Karpas-422 (cell line): ENCODE results near the gene CNTNAP2. TPM values are rescaled to one million over a fixed set of nuclear protein-coding genes. Genes with fewer than 3 reads are reported as not detected.

Experiments used
- DNase-seq: peaks from one replicate; pipeline ENCODE4 v3.0.0-alpha.2; 2015
- H2AFZ ChIP-seq: fragments of 200-600 bp; sonication (generic); 2 replicates; pipeline ENCODE4 v1.6.1; 2014; ENCODE audit warnings: antibody characterized with exemption, low read length, mixed read lengths
- H3K27ac ChIP-seq: fragments of 200-600 bp; sonication (generic); 2 replicates; pipeline ENCODE4 v1.5.1; 2014; ENCODE audit warnings: mild to moderate bottlenecking, low read length, moderate library complexity
- H3K27me3 ChIP-seq: fragments of 200-600 bp; sonication (generic); 2 replicates; pipeline ENCODE4 v1.6.1; 2014; ENCODE audit warnings: low read length, mixed read lengths
- H3K36me3 ChIP-seq: fragments of 200-600 bp; sonication (generic); 2 replicates; pipeline ENCODE4 v1.6.1; 2014; ENCODE audit warnings: low read length, mixed read lengths; ENCODE audit not compliant: insufficient read depth
- H3K4me1 ChIP-seq: fragments of 200-600 bp; sonication (generic); 2 replicates; pipeline ENCODE4 v1.6.1; 2014; ENCODE audit warnings: mild to moderate bottlenecking, low read length, mixed read lengths
- H3K4me2 ChIP-seq: fragments of 200-600 bp; sonication (generic); 2 replicates; pipeline ENCODE4 v1.6.1; 2014; ENCODE audit warnings: low read length, low read depth, mild to moderate bottlenecking; ENCODE audit not compliant: poor library complexity, severe bottlenecking
- H3K4me3 ChIP-seq: fragments of 200-600 bp; sonication (generic); 2 replicates; pipeline ENCODE4 v1.5.1; 2014; ENCODE audit warnings: mild to moderate bottlenecking, antibody characterized with exemption, low read length, mixed read lengths
- H3K79me2 ChIP-seq: fragments of 200-600 bp; sonication (generic); 2 replicates; pipeline ENCODE4 v1.6.1; 2014; ENCODE audit warnings: mild to moderate bottlenecking, low read length, mixed read lengths
- H3K9ac ChIP-seq: fragments of 200-600 bp; sonication (generic); 2 replicates; pipeline ENCODE4 v1.6.0; 2014; ENCODE audit warnings: low read length
- H3K9me2 ChIP-seq: fragments of 200-600 bp; sonication (generic), shearing (Covaris generic); replicated peaks from 2 replicates; pipeline ENCODE4 v1.6.0; 2014; ENCODE audit warnings: mild to moderate bottlenecking, low read length, moderate library complexity; ENCODE audit not compliant: insufficient read depth
- H3K9me3 ChIP-seq: fragments of 300-700, 200-600 bp; sonication (generic); 2 replicates; pipeline ENCODE4 v1.6.1; 2014; ENCODE audit warnings: low read length, mixed read lengths
- H4K20me1 ChIP-seq: fragments of 200-600 bp; sonication (generic); 2 replicates; pipeline ENCODE4 v1.6.1; 2014; ENCODE audit warnings: mild to moderate bottlenecking, antibody characterized with exemption, low read length, low read depth; ENCODE audit not compliant: insufficient read depth
- total RNA-seq: library from RNA; depleted of rRNA; stranded (reverse); fragments of >200 nt; shearing (Covaris generic); gene quantifications from 2 replicates; pipeline ENCODE4 v1.2.3, GENCODE V29; 2014; ENCODE audit warnings: low replicate concordance

CNTNAP2 gene
- total RNA-seq, 1 experiment from 2014 or later, result not detected

- H3K9me2 ChIP-seq, result no peaks in the 10 kb centered on the region
- H3K9ac ChIP-seq, result no peak overlapping the region
- H3K9me3 ChIP-seq, result peaks cover 2% of the 10 kb centered on the region; the same call in 1 of the 2 replicates
- no peak overlapping the region for H3K27ac ChIP-seq
- H4K20me1 ChIP-seq, result no peaks in the 10 kb centered on the region
- no peaks in the 10 kb centered on the region for H3K36me3 ChIP-seq
- no peak overlapping the region for H3K4me3 ChIP-seq
- no peaks in the 10 kb centered on the region for H3K4me1 ChIP-seq
- no peaks in the 10 kb centered on the region for H3K27me3 ChIP-seq
- no peak overlapping the region for H2AFZ ChIP-seq
- DNase-seq, result no peak
- no peak overlapping the region for H3K4me2 ChIP-seq
- H3K79me2 ChIP-seq, result no peaks in the 10 kb centered on the region
Measured at GRCh38 chr7:147803151-147803550, 1686.5 kb downstream of the CNTNAP2 start.

GRCh38 chr7:147803606-147804005 is 1687.0 kb downstream of the CNTNAP2 start:
- Histone ChIP-seq H4K20me1 (no peaks in the 10 kb centered on the region), H3K4me2 (no peak overlapping the region), H3K9me2 (no peaks in the 10 kb centered on the region), H3K79me2 (no peaks in the 10 kb centered on the region), H3K36me3 (no peaks in the 10 kb centered on the region), H2AFZ (no peak overlapping the region), H3K27me3 (no peaks in the 10 kb centered on the region), H3K27ac (no peak overlapping the region), H3K4me1 (no peaks in the 10 kb centered on the region), H3K4me3 (no peak overlapping the region), H3K9ac (no peak overlapping the region), H3K9me3 (no peaks in the 10 kb centered on the region; the same call in 1 of the 2 replicates)
- DNase-seq, result no peak

- H3K79me2 ChIP-seq, result no peaks in the 10 kb centered on the region
- H3K4me2 ChIP-seq, result no peak overlapping the region
- H3K27ac ChIP-seq, result no peak overlapping the region
- no peaks in the 10 kb centered on the region for H3K36me3 ChIP-seq
- no peak overlapping the region for H3K4me3 ChIP-seq
- no peak overlapping the region for H2AFZ ChIP-seq
- no peaks in the 10 kb centered on the region for H3K27me3 ChIP-seq
- no peaks in the 10 kb centered on the region for H4K20me1 ChIP-seq
- DNase-seq, result no peak
- no peaks in the 10 kb centered on the region for H3K4me1 ChIP-seq
- no peaks in the 10 kb centered on the region for H3K9me2 ChIP-seq
- no peak overlapping the region for H3K9ac ChIP-seq
- no peaks in the 10 kb centered on the region; the same call in 1 of the 2 replicates for H3K9me3 ChIP-seq
Measured at GRCh38 chr7:147804032-147804431, 1687.4 kb downstream of the CNTNAP2 start.

- Histone ChIP-seq H4K20me1 (no peaks in the 10 kb centered on the region), H3K9me2 (no peaks in the 10 kb centered on the region), H3K27ac (no peak overlapping the region), H3K9me3 (no peaks in the 10 kb centered on the region; the same call in 1 of the 2 replicates), H3K4me3 (no peak overlapping the region), H3K27me3 (no peaks in the 10 kb centered on the region), H3K4me2 (no peak overlapping the region), H3K9ac (no peak overlapping the region), H2AFZ (no peak overlapping the region), H3K36me3 (no peaks in the 10 kb centered on the region), H3K4me1 (no peaks in the 10 kb centered on the region), H3K79me2 (no peaks in the 10 kb centered on the region)
- no peak for DNase-seq
Measured at GRCh38 chr7:147805996-147806576, 1689.5 kb downstream of the CNTNAP2 start.

GRCh38 chr7:147809786-147810185 is 1693.2 kb downstream of the CNTNAP2 start:
- no peak for DNase-seq

GRCh38 chr7:147810269-147810668 is 1693.7 kb downstream of the CNTNAP2 start:
- H2AFZ ChIP-seq, result no peak overlapping the region
- H3K4me2 ChIP-seq, result no peak overlapping the region
- H3K4me3 ChIP-seq, result no peak overlapping the region
- no peaks in the 10 kb centered on the region for H3K36me3 ChIP-seq
- no peaks in the 10 kb centered on the region; the same call in 1 of the 2 replicates for H3K9me3 ChIP-seq
- H3K4me1 ChIP-seq, result no peaks in the 10 kb centered on the region
- no peaks in the 10 kb centered on the region for H3K79me2 ChIP-seq
- no peak overlapping the region for H3K9ac ChIP-seq
- no peaks in the 10 kb centered on the region for H4K20me1 ChIP-seq
- no peak overlapping the region for H3K27ac ChIP-seq
- H3K9me2 ChIP-seq, result no peaks in the 10 kb centered on the region
- DNase-seq, result no peak
- no peaks in the 10 kb centered on the region for H3K27me3 ChIP-seq

More at GRCh38 chr7:147809786-147810185, 1693.2 kb downstream of the CNTNAP2 start:
- no peaks in the 10 kb centered on the region; the same call in 1 of the 2 replicates for H3K9me3 ChIP-seq
- H4K20me1 ChIP-seq, result no peaks in the 10 kb centered on the region
- H3K27me3 ChIP-seq, result no peaks in the 10 kb centered on the region
- no peaks in the 10 kb centered on the region for H3K9me2 ChIP-seq
- H2AFZ ChIP-seq, result no peak overlapping the region
- H3K27ac ChIP-seq, result no peak overlapping the region
- no peak overlapping the region for H3K9ac ChIP-seq
- H3K79me2 ChIP-seq, result no peaks in the 10 kb centered on the region
- no peaks in the 10 kb centered on the region for H3K36me3 ChIP-seq
- no peak overlapping the region for H3K4me3 ChIP-seq
- no peaks in the 10 kb centered on the region for H3K4me1 ChIP-seq
- no peak overlapping the region for H3K4me2 ChIP-seq

GRCh38 chr7:147811923-147812322 is 1695.3 kb downstream of the CNTNAP2 start:
- no peaks in the 10 kb centered on the region for H4K20me1 ChIP-seq
- H3K4me1 ChIP-seq, result no peaks in the 10 kb centered on the region
- H2AFZ ChIP-seq, result no peak overlapping the region
- H3K79me2 ChIP-seq, result no peaks in the 10 kb centered on the region
- H3K9ac ChIP-seq, result no peak overlapping the region
- no peaks in the 10 kb centered on the region; the same call in 1 of the 2 replicates for H3K9me3 ChIP-seq
- H3K4me2 ChIP-seq, result no peak overlapping the region
- no peak overlapping the region for H3K27ac ChIP-seq
- no peak overlapping the region for H3K4me3 ChIP-seq
- H3K36me3 ChIP-seq, result no peaks in the 10 kb centered on the region
- no peaks in the 10 kb centered on the region for H3K27me3 ChIP-seq
- no peaks in the 10 kb centered on the region for H3K9me2 ChIP-seq
- no peak for DNase-seq

GRCh38 chr7:147813316-147813715 is 1696.7 kb downstream of the CNTNAP2 start:
- no peaks in the 10 kb centered on the region for H4K20me1 ChIP-seq
- no peak overlapping the region for H3K27ac ChIP-seq
- no peaks in the 10 kb centered on the region for H3K36me3 ChIP-seq
- no peak overlapping the region for H3K4me2 ChIP-seq
- H3K9ac ChIP-seq, result no peak overlapping the region
- no peaks in the 10 kb centered on the region for H3K9me2 ChIP-seq
- DNase-seq, result no peak
- no peaks in the 10 kb centered on the region for H3K4me1 ChIP-seq
- H3K27me3 ChIP-seq, result no peaks in the 10 kb centered on the region
- no peak overlapping the region for H3K4me3 ChIP-seq
- no peak overlapping the region for H2AFZ ChIP-seq
- no peaks in the 10 kb centered on the region; the same call in 1 of the 2 replicates for H3K9me3 ChIP-seq
- H3K79me2 ChIP-seq, result no peaks in the 10 kb centered on the region
